GM04504 (cell line): ENCODE data around the gene EML1.

Experiments used
- DNase-seq: peaks from one replicate; pipeline ENCODE4 v3.0.0-alpha.2; 2012; ENCODE audit warnings: low read depth

Gene EML1

GRCh38 chr14:99968191-99968920, 175.1 kb downstream of the EML1 start:
- DNase-seq: peak; percentile 76

DNA sequence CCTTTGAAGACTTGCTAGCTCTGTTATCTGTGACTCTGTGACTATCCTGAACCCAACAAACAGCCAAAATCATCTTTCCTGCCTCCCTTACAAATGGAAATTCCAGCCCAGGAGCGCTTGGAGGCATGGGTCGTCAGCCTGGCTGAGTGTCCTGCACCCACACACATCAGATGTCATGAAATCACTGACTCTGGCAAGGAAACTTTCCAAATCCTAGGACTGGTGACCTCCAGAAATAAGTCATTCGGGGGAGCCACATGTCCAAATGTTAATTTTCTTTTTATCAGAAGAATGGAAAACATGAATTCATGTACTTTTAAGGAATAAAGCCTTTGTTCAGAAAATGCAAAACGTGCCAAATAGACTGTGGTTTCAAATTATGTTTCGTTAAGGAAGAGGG, 175.7 kb downstream of the EML1 start:
- peak; percentile 21 for DNase-seq

GRCh38 chr14:99969673-99970322, 176.6 kb downstream of the EML1 start:
- DNase-seq: no peak

DNA sequence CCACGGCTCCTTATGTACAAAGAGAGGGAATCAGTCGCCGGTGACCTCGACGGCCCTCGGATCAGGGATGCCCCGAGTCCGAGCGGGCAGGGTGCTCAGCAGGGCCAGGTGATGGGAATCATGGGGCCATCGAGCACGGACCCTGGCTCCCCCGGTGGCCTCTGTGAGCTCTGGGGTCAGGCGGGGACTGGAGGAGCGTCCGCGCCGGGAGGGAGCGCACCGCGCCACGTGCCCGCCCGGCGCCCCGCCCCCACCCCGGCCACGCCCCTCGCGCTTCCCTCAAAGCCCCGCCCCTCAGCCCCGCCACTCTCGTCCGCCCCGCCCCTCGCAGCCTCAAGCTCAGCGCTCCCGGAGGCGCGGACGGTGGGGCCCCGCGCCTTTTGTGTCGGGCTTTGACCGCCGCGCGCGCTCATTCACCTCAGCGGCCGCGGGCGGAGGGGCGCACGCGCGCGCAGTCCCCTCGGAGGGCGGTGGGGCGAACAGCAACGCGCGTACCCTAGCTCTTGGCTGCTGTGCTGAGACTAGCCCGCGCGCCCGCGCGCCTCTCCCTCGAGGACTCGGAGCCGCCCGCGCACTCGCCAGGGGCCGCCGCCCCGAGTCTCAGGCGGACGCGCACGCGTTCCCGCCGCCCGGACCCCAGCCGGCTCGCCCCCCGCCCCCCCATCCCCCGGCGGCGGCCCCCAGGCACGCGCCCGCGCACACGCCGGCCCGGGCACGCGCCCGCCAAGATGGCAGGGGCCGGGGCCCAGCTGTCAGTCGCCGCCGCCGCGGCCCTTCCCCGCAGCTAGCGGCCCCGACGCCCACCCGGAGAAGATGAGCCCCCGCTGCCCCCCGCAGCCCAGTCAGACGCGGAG, 178.1 kb downstream of the EML1 start:
- peak; percentile 40 for DNase-seq

DNA sequence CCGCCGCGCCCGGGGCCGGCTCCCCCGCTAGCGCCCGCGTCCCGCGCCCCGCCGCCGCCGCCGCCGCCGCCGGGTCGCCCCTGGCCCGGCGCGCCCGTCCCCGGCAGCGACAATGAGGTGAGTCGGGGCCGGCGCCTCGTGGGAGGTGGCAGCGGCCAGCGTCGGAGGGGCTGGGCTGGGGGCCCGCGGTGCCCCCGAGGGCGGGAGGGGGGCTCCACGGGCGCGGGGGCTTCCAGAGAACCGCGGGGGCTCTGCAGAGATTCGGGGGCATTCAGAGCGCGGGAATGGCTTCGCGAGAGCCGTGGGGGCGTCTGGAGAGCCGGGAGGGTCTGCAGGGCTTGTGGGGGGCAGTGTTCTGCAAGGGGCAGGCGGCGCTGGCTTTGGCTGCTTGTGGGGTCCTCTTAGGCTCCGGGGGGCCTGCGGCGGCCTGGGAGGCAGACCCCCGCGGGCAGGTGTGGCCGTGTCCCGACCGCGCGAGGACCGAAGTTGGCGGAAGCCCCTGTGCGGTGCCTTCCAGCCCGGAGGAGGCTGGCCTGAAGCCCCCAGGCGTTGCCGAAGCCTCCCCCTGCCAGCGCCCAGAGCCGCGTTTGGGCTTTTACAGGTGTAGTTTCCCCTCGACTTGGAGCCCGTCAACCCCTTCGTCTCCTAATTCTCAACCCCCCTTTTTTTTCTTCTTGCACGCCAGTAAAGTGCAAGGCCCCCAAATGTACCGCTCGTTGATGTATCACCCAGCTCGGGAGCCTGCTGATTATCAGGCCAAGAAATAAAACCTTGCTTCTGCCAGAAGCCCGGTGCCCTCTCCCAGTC, 178.9 kb downstream of the EML1 start:
- DNase-seq: no peak

GRCh38 chr14:99972748-99973466, 179.7 kb downstream of the EML1 start:
- no peak for DNase-seq

DNA sequence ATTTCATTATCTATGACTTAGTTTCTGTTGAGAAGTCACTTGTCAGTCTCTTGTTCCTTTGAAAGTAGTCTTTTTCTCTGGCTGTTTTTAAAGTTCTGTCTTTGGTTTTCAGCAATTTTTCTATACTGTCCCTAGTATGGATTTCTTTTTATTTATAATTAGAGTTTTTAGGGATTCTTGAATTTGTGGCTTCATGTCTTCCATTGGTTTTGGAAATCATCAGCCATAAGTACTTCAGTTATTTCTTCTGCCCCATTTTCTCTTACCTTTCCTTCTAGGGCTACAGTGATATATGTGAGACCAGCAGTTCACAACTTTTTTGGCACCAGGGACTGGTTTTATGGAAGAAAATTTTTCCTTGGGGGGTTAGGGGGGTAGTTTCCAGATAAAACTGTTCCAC, 182.0 kb downstream of the EML1 start:
- no peak for DNase-seq

DNA sequence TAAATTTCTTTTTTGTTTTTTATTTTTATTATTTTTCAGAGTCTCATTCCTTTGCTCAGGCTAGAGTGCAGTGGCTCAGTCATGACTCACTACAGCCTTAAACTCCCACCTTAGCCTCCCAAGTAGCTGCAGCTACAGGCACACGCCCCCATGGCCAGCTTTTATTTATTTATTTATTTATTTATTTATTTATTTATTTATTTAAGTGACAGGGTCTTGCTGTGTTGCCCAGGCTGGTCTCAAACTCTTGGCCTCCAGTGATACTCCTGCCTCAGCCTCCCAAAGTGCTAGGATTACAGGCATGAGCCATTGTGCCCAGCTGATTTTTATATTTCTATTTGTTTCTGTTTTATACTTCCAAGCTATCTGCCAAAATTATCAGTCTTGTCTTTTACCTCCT, 182.8 kb downstream of the EML1 start:
- DNase-seq: no peak

DNA sequence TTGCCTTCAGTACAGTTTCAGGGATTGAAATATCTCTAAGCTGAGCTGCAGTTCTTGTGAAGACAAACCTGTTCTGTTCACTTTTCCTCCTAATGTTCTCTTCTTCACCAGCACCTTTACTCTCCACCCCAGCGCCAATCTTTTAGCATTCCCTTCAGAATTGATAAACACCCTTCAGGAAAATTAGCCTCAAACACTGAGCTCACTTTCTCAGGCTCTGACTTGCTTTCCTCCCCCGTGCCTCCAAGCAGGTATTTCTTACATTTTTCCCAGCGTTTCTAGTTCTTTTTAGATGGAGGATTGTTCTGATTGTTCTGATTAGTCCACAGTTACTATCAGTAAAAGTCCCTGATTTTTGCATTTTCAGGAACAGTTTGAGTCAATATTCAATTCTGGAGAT, 183.5 kb downstream of the EML1 start:
- no peak for DNase-seq

- no peak for DNase-seq
These were observed 187.1 kb downstream of the EML1 start for GRCh38 chr14:99980299-99980698.

DNA sequence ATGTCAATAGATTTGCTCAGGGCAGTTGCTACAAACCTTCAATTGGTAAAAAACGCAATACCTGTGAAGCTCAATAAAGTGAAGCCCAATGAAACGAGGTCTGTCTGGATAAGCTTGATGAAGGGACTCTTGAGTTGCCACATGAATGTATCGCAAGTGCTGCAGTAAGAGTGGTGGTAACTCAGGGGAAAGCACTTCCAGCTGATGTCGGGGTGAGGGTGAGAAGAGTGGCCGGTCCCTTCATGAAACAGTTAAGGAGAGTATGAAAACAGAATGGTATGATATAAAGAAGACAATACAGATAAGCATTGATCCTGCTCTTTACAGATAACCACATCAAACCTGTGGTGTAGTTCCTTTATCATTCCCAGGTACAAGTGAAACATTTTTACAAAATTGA, 188.6 kb downstream of the EML1 start:
- DNase-seq: no peak

DNA sequence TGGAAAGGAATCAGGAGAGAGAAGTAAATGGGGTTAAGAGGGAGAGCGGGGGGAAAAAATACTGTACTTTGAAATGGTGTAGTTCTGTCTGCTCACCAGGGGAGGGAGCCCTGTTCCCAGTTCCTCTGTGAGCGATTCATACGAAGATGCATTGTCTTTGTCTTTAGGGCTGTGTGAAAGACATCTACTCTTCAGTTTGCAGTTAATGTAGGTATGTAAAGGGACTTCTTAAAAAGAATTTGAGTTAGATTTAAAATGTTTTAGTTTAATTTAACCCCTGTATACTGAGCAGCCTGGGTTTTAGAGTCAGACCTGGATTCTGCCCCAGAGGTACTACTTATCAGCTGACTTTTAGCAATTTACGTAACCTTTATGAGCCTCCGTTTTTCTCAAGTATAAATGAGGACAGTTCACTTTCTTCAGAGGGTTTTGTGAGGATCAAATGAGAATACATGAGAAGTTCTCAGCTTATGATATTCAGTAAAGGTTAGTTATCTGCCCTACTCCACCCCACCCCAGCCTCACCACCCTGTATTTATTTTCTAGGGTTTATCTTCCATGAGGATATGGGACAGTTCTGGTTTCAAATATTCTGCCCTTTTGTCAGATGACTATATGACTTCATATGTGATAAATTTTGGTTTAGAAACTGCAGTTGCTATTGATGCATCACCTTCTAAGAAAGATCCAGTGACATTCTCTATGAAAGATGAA, 189.5 kb downstream of the EML1 start:
- DNase-seq: peak; percentile 35

GRCh38 chr14:99983251-99984015, 190.2 kb downstream of the EML1 start:
- no peak for DNase-seq

DNA sequence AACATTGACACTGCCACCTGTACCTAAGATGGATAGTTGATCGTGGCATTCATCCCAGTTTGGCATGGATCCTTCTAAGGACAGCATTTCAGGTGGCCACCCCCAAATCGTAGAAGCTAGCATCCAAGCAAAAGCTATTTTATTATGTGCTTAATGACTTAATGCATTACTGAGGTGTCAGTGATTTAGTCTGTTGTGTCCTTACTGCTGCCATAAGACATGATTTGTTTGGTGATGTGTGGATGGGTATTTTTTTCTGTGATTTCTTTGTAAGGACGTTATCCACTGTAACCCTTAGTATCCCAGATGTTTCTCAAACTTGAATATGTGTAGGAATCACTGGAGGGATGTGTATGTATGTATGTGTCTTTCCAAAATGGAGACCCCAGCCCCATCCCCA, 190.8 kb downstream of the EML1 start:
- no peak for DNase-seq

GRCh38 chr14:99986396-99986795, 193.2 kb downstream of the EML1 start:
- DNase-seq: peak; percentile 75

GRCh38 chr14:99989032-99989431, 195.8 kb downstream of the EML1 start:
- DNase-seq: no peak

DNA sequence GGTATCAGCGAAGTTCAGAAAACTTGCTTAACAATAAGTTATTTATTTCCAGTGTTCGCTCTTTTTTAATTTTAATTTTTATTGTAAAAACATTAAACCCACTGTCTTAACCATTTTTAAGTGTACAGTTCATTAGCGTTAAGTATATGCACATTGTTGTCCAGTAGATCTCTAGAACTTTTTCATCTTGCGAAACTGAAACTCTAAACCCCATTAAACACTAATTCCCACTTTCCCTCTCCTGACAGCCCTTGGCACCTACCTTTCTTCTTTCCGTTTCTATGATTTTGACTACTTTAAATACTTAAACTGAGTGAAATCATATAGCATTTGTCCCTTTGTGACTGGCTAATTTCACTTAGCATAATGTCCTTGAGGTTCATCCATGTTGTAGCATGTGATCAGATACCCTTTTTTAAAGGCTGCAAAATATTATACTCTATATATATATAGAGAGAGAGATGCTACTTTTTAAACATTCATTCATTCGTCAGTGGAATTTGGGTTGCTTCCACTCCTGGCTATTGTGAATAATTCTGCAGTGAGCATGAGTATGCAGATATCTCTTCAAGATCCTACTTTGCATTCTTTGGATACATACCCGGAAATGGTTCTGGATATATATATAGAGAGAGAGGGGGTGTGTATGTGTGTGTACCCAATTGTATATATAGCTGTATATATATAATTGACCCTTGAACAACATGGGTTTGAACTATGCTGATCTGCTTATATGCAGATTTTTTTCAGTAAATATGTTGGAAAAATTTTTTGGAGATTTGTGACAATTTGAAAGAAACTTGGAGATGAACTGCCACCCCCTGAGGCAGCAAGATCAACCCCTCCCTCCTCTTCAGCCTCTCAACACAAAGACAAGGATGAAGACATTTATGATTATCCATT, 197.3 kb downstream of the EML1 start:
- no peak for DNase-seq

- DNase-seq: no peak
These were observed 198.1 kb downstream of the EML1 start for GRCh38 chr14:99991331-99991730.
